DND-41 (cell line): ENCODE results near the gene RPP25L.

Source experiments
- EZH2 ChIP-seq: IDR thresholded peaks from 3 replicates; pipeline ENCODE4 v1.6.1; 2012; ENCODE audit warnings: borderline replicate concordance, low read depth, mild to moderate bottlenecking, moderate library complexity, low read length, inconsistent platforms; ENCODE audit not compliant: severe bottlenecking
- TF ChIP-seq, protein P1 (sequence below): IDR thresholded peaks from 2 replicates; pipeline ENCODE4 v1.5.1; 2012; ENCODE audit warnings: borderline replicate concordance, low read length, moderate library complexity, mild to moderate bottlenecking; ENCODE audit not compliant: poor library complexity, severe bottlenecking; ENCODE audit errors: extremely low read depth

DNA sequence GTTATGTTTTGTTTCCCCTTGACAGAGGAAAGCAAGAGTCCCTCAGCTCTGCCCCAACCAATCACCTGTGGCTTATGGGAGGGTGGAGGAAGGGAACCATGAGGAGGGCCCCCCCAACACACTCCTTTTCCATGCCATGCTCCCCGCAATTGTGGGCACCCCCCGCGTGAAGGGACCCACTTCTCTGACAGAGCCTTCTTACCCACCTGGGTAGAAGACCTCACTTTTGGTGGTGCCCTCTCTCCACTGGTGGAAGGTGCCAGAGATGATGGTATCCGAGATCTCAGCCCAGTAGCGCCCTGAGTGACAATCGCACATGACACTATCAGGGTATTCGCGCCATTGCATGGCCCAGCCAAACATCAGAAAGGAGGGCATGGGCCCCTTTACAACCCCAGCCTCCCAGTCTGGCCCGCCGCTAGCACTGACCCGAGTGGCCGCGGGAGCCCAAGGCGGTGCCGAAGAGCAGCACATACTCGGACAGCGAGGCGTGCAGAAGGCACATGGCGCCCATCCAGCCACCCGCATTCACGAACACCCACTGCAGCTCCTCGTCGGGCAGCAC is 25.0 kb upstream of the RPP25L start:
- TF ChIP-seq, protein P1, sequence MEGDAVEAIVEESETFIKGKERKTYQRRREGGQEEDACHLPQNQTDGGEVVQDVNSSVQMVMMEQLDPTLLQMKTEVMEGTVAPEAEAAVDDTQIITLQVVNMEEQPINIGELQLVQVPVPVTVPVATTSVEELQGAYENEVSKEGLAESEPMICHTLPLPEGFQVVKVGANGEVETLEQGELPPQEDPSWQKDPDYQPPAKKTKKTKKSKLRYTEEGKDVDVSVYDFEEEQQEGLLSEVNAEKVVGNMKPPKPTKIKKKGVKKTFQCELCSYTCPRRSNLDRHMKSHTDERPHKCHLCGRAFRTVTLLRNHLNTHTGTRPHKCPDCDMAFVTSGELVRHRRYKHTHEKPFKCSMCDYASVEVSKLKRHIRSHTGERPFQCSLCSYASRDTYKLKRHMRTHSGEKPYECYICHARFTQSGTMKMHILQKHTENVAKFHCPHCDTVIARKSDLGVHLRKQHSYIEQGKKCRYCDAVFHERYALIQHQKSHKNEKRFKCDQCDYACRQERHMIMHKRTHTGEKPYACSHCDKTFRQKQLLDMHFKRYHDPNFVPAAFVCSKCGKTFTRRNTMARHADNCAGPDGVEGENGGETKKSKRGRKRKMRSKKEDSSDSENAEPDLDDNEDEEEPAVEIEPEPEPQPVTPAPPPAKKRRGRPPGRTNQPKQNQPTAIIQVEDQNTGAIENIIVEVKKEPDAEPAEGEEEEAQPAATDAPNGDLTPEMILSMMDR = no peak
- TF ChIP-seq EZH2 = no peak
